Renal cortical epithelial cell (primary cell): ENCODE results near the gene PAPSS2. TPM values are rescaled to one million over a fixed set of nuclear protein-coding genes. Genes with fewer than 3 reads are reported as not detected.

Source experiments
- DNase-seq: peaks from one replicate; pipeline ENCODE4 v3.0.0-alpha.2; 2011; ENCODE audit warnings: low read depth
- total RNA-seq: library from RNA; depleted of rRNA; stranded (reverse); fragments of >200 nt; gene quantifications from 2 replicates; pipeline ENCODE4 v1.2.3, GENCODE V29; 2014

The PAPSS2 gene
- total RNA-seq, 1 donor from 2014 or later: 67.0 TPM

GRCh38 chr10:87670586-87670985 lies 10.9 kb downstream of the PAPSS2 start:
- DNase-seq: no peak

GRCh38 chr10:87671139-87671815 lies 11.6 kb downstream of the PAPSS2 start:
- DNase-seq: peak; percentile 40

- no peak for DNase-seq
These were observed 12.9 kb downstream of the PAPSS2 start for GRCh38 chr10:87672551-87672950.

GRCh38 chr10:87674943-87675342 lies 15.3 kb downstream of the PAPSS2 start:
- no peak for DNase-seq

GRCh38 chr10:87675396-87676376 lies 16.0 kb downstream of the PAPSS2 start:
- peak; percentile 92 for DNase-seq

GRCh38 chr10:87677595-87677994 lies 17.9 kb downstream of the PAPSS2 start:
- DNase-seq: no peak

- no peak for DNase-seq
These were observed 18.6 kb downstream of the PAPSS2 start for GRCh38 chr10:87678302-87678701.

GRCh38 chr10:87683356-87683755 lies 23.7 kb downstream of the PAPSS2 start:
- DNase-seq: no peak

GRCh38 chr10:87684001-87684638 lies 24.4 kb downstream of the PAPSS2 start:
- no peak for DNase-seq

- DNase-seq: no peak
These were observed 26.3 kb downstream of the PAPSS2 start for GRCh38 chr10:87685832-87686574.

- DNase-seq: peak; percentile 52
These were observed 31.9 kb downstream of the PAPSS2 start for GRCh38 chr10:87691506-87692070.

- no peak for DNase-seq
These were observed 33.3 kb downstream of the PAPSS2 start for GRCh38 chr10:87692956-87693484.

- DNase-seq: no peak
These were observed 34.5 kb downstream of the PAPSS2 start for GRCh38 chr10:87694011-87694794.

GRCh38 chr10:87695074-87695473 lies 35.4 kb downstream of the PAPSS2 start:
- no peak for DNase-seq

GRCh38 chr10:87696922-87697745 lies 37.5 kb downstream of the PAPSS2 start:
- DNase-seq: no peak

GRCh38 chr10:87700031-87700796 lies 40.5 kb downstream of the PAPSS2 start:
- DNase-seq: no peak

GRCh38 chr10:87702260-87702972 lies 42.7 kb downstream of the PAPSS2 start:
- DNase-seq: no peak

- DNase-seq: no peak
These were observed 43.3 kb downstream of the PAPSS2 start for GRCh38 chr10:87702973-87703294.
